T-helper 2 cell treated with Interferon-gamma antibody and Interleukin-4, amounts not matched to agents 100 ng/mL and 5 ng/mL, for 36 hours (primary cell): ENCODE measurements around the gene HMG20A. TPM values are rescaled to one million over a fixed set of nuclear protein-coding genes. Genes with fewer than 3 reads are reported as not detected.

Experiments used
- intact Hi-C: fragments of 100-400 bp; cut with micrococcal nuclease; formaldehyde crosslinking; loops from one replicate; pipeline ENCODE4 v1.15.1; 2023
- total RNA-seq: library from RNA; stranded (reverse); gene quantifications from 2 replicates; pipeline ENCODE4 v1.2.3, GENCODE V29; 2022

Gene HMG20A
- total RNA-seq, 1 donor from 2014 or later = 44.2 TPM

DNA sequence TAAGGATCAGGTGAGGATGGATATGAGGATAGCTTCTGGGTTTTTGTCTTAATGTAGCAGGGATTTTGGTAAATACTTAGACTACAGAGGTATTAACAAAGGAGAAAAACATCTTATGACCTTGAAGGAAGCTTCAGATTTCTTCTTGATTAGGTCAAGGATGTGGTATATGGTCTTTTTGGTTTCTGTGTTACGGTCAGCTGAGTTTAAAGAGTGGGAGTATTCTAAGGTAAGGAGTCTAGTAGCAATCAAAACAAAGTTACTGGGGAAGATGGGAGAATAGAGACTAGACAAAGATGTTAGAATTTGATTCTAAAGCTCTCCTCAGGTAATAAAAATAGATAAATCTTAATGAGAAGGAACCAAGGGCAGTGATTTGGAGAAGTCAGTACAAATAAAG is 6.2 kb downstream of the HMG20A start:
- intact Hi-C loops = no loop called here

GRCh38 chr15:77430213-77430612 is 9.5 kb downstream of the HMG20A start:
- intact Hi-C loops = no loop called here

- intact Hi-C loops = no loop called here
Measured at GRCh38 chr15:77430652-77431051, 10.0 kb downstream of the HMG20A start.

GRCh38 chr15:77436822-77437221 is 16.1 kb downstream of the HMG20A start:
- intact Hi-C loops = no loop called here

GRCh38 chr15:77437264-77437663 is 16.6 kb downstream of the HMG20A start:
- intact Hi-C loops = no loop called here

DNA sequence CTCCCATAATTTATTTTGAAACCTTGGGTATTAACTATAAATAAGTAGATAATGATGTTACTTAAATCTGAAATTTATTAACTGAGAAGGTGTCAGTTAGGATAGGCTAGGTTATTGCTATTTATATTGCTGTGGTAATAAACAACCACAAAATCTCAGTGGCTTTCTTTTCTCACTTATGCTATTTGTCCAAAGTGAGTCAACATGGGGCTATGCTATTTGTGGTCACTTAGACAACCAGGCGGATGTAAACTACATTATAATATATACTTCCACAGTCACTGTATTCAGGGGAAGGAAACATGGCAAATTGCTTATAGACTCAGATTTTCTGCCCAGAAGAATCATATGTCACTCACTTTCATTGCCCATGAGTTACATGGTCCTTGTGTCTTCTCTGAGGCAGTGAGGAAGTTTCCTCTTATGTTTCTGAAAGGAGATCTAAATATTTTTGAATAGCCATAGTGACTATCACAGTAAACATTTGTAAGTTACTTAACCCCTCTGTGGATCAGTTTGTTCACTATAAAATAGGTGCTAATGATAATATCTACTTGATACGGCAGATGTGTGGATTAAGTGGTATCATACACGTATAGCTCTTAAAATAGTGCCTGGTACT is 19.8 kb downstream of the HMG20A start:
- intact Hi-C loops = no loop called here

- intact Hi-C loops = no loop called here
Measured at GRCh38 chr15:77446840-77447390, 26.2 kb downstream of the HMG20A start.

DNA sequence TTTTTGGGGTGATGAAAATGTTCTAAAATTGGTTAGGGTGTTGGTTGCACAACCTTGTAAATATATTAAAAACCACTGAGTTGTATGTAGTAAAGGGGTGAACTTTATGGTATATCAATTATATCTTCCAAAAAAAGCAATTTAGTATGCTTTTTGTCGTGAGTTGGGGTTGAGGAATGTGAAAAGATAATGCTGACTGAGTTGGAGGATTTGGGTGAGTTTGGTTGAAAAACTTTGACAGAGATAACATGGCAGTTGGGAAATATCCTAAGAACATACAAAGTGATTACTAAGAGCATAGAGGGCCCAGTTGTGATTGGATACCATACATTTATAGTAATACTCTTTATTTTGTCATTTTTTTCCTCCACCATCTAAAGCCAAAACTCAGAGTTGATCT is 33.6 kb downstream of the HMG20A start:
- intact Hi-C loops = no loop called here

- intact Hi-C loops = no loop called here
Measured at GRCh38 chr15:77454951-77455350, 34.3 kb downstream of the HMG20A start.

DNA sequence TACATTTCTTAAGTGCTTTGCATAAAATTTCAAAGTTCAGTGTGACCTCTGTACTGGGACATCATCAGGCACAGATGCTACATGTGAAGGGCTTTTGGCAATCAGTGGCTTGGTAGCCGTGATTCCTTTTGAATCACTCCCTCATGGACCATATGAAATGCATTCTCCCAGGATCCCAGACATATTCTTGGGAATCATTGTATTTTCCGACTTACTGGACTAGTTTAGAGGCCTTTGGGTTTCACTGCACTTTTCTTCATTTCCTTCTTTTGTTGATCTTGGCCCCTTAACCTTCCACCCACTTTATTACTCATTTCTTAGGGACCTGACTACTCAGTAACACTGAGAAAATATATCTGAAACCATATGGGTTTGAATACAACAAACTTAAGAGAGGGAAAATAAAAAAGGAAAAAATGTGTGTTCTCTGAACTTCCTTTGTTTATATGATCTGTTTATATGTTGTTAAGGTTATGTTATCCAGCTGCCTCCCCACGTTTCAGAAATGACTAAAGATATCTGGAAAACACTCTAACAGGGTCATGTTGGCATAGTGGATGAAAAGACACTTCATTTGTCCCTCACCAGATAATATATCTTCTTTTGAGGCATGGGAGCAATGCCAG is 35.1 kb downstream of the HMG20A start:
- intact Hi-C loops = no loop called here

GRCh38 chr15:77456746-77457145 is 36.1 kb downstream of the HMG20A start:
- intact Hi-C loops = no loop called here

DNA sequence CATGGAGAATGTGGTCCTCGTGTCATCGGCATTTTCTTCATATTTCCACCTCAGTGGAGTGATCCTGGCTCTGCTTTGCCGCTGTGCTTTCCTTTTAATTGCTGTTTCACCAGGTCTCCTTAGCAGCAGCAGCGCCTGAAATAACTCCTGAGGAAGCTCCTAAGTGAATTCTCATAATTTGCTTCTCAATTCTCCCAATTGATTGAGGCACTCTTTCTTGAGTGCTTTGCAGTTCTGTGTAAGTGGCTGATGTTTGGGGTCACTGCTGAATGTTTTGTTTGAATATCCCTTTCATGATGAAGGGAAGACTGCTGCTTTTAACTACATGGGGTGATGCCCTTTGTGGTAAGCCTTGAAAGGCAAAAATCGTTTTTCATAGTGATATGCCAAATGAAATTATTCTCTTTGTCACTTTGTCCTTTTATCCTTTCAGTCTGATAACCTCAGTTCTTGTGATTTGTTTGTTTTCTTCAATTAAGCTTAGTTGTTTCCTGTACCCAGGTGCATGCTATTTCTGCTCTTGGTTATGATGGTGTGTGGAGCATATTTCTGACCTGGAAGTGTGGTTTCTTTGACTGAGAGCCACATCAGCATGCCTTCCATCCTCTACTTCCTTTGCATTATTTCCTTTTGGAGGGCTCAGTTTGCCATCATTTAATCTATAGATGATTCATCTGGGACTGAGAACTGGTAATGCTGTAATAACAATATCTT is 36.7 kb downstream of the HMG20A start:
- intact Hi-C loops = no loop called here

- intact Hi-C loops = no loop called here
Measured at GRCh38 chr15:77457905-77458265, 37.2 kb downstream of the HMG20A start.

GRCh38 chr15:77459031-77459430 is 38.3 kb downstream of the HMG20A start:
- intact Hi-C loops = no loop called here

- intact Hi-C loops = no loop called here
Measured at GRCh38 chr15:77461486-77461885, 40.8 kb downstream of the HMG20A start.

GRCh38 chr15:77464129-77464865 is 43.6 kb downstream of the HMG20A start:
- intact Hi-C loops = no loop called here

DNA sequence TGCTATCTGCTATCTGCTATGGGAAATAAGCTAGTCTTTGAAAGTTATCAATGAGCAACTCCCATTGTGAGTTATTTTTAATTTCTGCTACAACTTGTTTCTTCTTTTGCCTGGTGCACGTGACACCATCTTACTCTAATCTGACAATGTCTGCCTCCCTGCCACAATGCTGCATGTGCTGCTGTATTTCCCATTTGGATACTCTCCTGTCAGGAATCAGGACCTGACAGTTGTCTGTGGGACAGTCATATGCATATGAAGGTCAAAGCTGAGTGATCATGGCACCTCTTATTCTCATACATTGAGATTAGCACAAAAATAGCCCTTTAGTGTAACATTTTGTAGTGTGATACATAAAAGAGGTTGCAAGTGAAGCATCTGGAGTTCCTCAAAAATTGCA is 45.8 kb downstream of the HMG20A start:
- intact Hi-C loops = no loop called here

GRCh38 chr15:77468896-77469295 is 48.2 kb downstream of the HMG20A start:
- intact Hi-C loops = no loop called here

DNA sequence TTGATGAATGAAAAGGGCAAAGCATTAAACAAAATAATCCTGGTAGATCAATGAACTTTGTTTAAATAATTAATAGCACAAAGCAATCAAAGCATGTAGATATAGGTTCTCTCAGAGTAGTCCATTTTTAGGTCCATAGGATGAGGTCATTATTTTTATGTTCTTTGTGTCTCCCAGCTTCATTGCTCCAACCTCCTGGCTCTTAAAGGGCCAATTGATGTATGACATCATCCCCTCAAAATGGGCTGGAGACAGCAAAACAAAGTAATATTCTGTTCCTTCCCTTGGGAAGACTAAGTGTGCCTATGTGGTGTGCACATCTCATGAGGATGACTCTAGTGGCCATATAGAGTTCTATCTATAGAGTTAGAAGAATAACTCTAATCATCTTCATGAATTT is 49.5 kb downstream of the HMG20A start:
- intact Hi-C loops = no loop called here

- intact Hi-C loops = no loop called here
Measured at GRCh38 chr15:77473328-77473727, 52.6 kb downstream of the HMG20A start.

GRCh38 chr15:77474310-77474988 is 53.8 kb downstream of the HMG20A start:
- intact Hi-C loops = no loop called here
